ENCODE measurements around the gene EDDM3A.

DNA sequence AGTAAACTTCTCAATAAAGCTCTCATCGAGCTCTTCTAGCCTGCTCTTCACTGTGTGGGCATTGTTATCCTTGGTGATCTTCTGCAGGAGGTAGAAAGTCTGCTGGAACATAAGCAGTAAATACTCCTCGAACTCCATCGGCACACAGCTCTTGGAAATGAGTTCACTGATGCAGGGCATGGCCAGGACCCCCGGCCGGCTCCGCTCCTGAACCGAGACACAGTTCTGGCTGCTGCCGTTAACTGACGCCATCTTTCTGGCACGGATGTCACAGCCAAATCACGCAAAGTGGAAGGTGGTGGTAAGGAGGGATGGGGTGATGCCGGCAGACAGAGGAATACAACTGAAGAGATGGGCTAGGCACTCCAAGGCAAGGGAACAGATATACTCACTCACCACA is 23.7 kb upstream of the EDDM3A start:
- TF ChIP-seq POLR2AphosphoS5 (IDR thresholded peaks at IDR 0.05) (no peak), POLR2A (IDR thresholded peaks at IDR 0.05) (no peak)
- TF ChIP-seq, protein P1, sequence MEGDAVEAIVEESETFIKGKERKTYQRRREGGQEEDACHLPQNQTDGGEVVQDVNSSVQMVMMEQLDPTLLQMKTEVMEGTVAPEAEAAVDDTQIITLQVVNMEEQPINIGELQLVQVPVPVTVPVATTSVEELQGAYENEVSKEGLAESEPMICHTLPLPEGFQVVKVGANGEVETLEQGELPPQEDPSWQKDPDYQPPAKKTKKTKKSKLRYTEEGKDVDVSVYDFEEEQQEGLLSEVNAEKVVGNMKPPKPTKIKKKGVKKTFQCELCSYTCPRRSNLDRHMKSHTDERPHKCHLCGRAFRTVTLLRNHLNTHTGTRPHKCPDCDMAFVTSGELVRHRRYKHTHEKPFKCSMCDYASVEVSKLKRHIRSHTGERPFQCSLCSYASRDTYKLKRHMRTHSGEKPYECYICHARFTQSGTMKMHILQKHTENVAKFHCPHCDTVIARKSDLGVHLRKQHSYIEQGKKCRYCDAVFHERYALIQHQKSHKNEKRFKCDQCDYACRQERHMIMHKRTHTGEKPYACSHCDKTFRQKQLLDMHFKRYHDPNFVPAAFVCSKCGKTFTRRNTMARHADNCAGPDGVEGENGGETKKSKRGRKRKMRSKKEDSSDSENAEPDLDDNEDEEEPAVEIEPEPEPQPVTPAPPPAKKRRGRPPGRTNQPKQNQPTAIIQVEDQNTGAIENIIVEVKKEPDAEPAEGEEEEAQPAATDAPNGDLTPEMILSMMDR (IDR thresholded peaks at IDR 0.05) = no peak
